HepG2 (cell line): ENCODE data around the gene RNPEPL1. TPM values are rescaled to one million over a fixed set of nuclear protein-coding genes. Genes with fewer than 3 reads are reported as not detected.

Experiments
- ETV5 ChIP-seq: IDR thresholded peaks from 2 replicates; pipeline ENCODE4 v1.6.1; 2018; ENCODE audit warnings: missing biosample characterization, missing genetic modification reagents, inconsistent platforms, borderline replicate concordance
- GABPA ChIP-seq, 2 experiments: IDR thresholded peaks; 2 replicates each; pipeline ENCODE4 v1.6.1; 2011 to 2016; ENCODE audit warnings: low read depth in 2 of 2, low read length in 1 of 2, missing biosample characterization in 1 of 2, missing genetic modification characterization in 1 of 2
- HCFC1 ChIP-seq: fragments of 150-350 bp; IDR thresholded peaks from 2 replicates; pipeline ENCODE4 v1.6.1; 2014; ENCODE audit warnings: low read depth, low read length
- JARID2 ChIP-seq: sonication (generic); formaldehyde crosslinking; IDR thresholded peaks from 2 replicates; pipeline ENCODE4 v1.8.1; 2023; ENCODE audit warnings: missing genetic modification reagents, inconsistent platforms; ENCODE audit not compliant: insufficient replicate concordance
- KDM2A ChIP-seq: sonication (generic); formaldehyde crosslinking; IDR thresholded peaks from 2 replicates; pipeline ENCODE4 v1.4.0; 2020; ENCODE audit warnings: low read depth, missing genetic modification reagents, borderline replicate concordance
- MLLT10 ChIP-seq: sonication (generic); formaldehyde crosslinking; IDR thresholded peaks from 2 replicates; pipeline ENCODE4 v1.4.0; 2020; ENCODE audit warnings: missing genetic modification reagents
- MXD1 ChIP-seq: sonication (generic); formaldehyde crosslinking; IDR thresholded peaks from 2 replicates; pipeline ENCODE4 v1.4.0; 2020; ENCODE audit warnings: mild to moderate bottlenecking, missing genetic modification reagents
- NONO ChIP-seq, 2 experiments: fragments of 450-650 bp in 1 of 2; sonication (generic) in 1 of 2; formaldehyde crosslinking in 1 of 2; IDR thresholded peaks in 1 of 2; conservative IDR thresholded peaks in 1 of 2; 2 replicates each; pipeline versions ENCODE4 v1.6.1 to v1.8.0; 2017 to 2022; ENCODE audit warnings: mild to moderate bottlenecking in 1 of 2, missing genetic modification reagents in 1 of 2, moderate library complexity in 1 of 2
- NR2F1 ChIP-seq, 2 experiments: fragments of 450-650 bp in 1 of 2; formaldehyde crosslinking in 1 of 2; IDR thresholded peaks; 2 replicates each; pipeline versions ENCODE4 v1.5.0 to v1.6.1; 2016 to 2020; ENCODE audit warnings: mild to moderate bottlenecking in 1 of 2, missing compliant biosample characterization in 1 of 2, missing genetic modification reagents in 1 of 2, moderate library complexity in 1 of 2
- RBFOX2 ChIP-seq: fragments of 200-400 bp; formaldehyde crosslinking; IDR thresholded peaks from 2 replicates; pipeline ENCODE4 v1.6.1; 2017; ENCODE audit warnings: low read depth, mild to moderate bottlenecking, low read length
- SALL2 ChIP-seq: sonication (generic); formaldehyde crosslinking; IDR thresholded peaks from 2 replicates; pipeline ENCODE4 v1.8.1; 2023; ENCODE audit warnings: mild to moderate bottlenecking, missing genetic modification reagents, inconsistent platforms
- SNAI1 ChIP-seq: sonication (generic); formaldehyde crosslinking; IDR thresholded peaks from 2 replicates; pipeline ENCODE4 v1.5.0; 2020; ENCODE audit warnings: mild to moderate bottlenecking, missing genetic modification reagents, borderline replicate concordance
- SRY ChIP-seq: sonication (generic); formaldehyde crosslinking; IDR thresholded peaks from 2 replicates; pipeline ENCODE4 v1.8.0; 2022; ENCODE audit warnings: mild to moderate bottlenecking, missing genetic modification reagents
- TEAD3 ChIP-seq: optimal IDR thresholded peaks from 2 replicates; pipeline ENCODE3; 2016; ENCODE audit warnings: borderline replicate concordance
- ZBTB20 ChIP-seq: sonication (generic); formaldehyde crosslinking; IDR thresholded peaks from 2 replicates; pipeline ENCODE4 v1.8.1; 2023; ENCODE audit warnings: missing genetic modification reagents, low read depth, mild to moderate bottlenecking, borderline replicate concordance
- ZBTB26 ChIP-seq: IDR thresholded peaks from 2 replicates; pipeline ENCODE4 v1.6.1; 2016; ENCODE audit warnings: missing compliant biosample characterization, missing genetic modification reagents, borderline replicate concordance
- ZFP37 ChIP-seq: sonication (generic); formaldehyde crosslinking; IDR thresholded peaks from 2 replicates; pipeline ENCODE4 v1.4.0; 2020; ENCODE audit warnings: missing genetic modification reagents, borderline replicate concordance
- ZFP41 ChIP-seq: sonication (generic); formaldehyde crosslinking; IDR thresholded peaks from 2 replicates; pipeline ENCODE4 v1.4.0; 2020; ENCODE audit warnings: mild to moderate bottlenecking, missing genetic modification reagents, borderline replicate concordance
- ZNF263 ChIP-seq: sonication (generic); formaldehyde crosslinking; IDR thresholded peaks from 2 replicates; pipeline ENCODE4 v1.4.0; 2020; ENCODE audit warnings: missing genetic modification reagents
- ZNF570 ChIP-seq: sonication (generic); formaldehyde crosslinking; IDR thresholded peaks from 2 replicates; pipeline ENCODE4 v1.4.0; 2020; ENCODE audit warnings: mild to moderate bottlenecking, missing genetic modification reagents, borderline replicate concordance
- ZNF574 ChIP-seq: sonication (generic); formaldehyde crosslinking; IDR thresholded peaks from 2 replicates; pipeline ENCODE4 v1.4.0; 2020; ENCODE audit warnings: missing genetic modification reagents
- ZNF629 ChIP-seq: sonication (generic); formaldehyde crosslinking; conservative IDR thresholded peaks from 2 replicates; pipeline ENCODE4 v1.5.0; 2020; ENCODE audit warnings: missing genetic modification reagents
- ZNF672 ChIP-seq: sonication (generic); formaldehyde crosslinking; IDR thresholded peaks from 2 replicates; pipeline ENCODE4 v1.8.1; 2022; ENCODE audit warnings: missing genetic modification reagents
- ZNF678 ChIP-seq: sonication (generic); formaldehyde crosslinking; IDR thresholded peaks from 2 replicates; pipeline ENCODE4 v1.4.0; 2020; ENCODE audit warnings: mild to moderate bottlenecking, missing genetic modification reagents
- ZNF788 ChIP-seq: sonication (generic); formaldehyde crosslinking; IDR thresholded peaks from 2 replicates; pipeline ENCODE4 v1.5.0; 2020; ENCODE audit warnings: mild to moderate bottlenecking, missing genetic modification reagents, borderline replicate concordance
- polyA plus RNA-seq, 8 experiments: library from polyadenylated mRNA; depleted of rRNA in 3 of 8; stranded (reverse) in 7 of 8; unstranded in 1 of 8; fragments of >200 nt; fragmentation: Illumina TruSeq in 4 of 8; extraction: Trizol in 4 of 8; gene quantifications; 2 replicates each; pipeline versions ENCODE4 v1.2.1 to v1.2.3, GENCODE V29; 2011 to 2016; ENCODE audit warnings: low read depth in 4 of 8, missing spikeins in 1 of 8, mixed read lengths in 1 of 8; ENCODE audit not compliant: insufficient read depth in 1 of 8
- total RNA-seq, 5 experiments: library from RNA; depleted of rRNA; stranded (reverse); fragments of >200 nt; fragmentation: Illumina TruSeq; extraction: Trizol; gene quantifications; 2 replicates each; pipeline ENCODE4 v1.2.3, GENCODE V29; 2016; ENCODE audit warnings: low read depth in 1 of 5

Gene RNPEPL1
- total and polyA plus RNA-seq, 2 of the 13 experiments (the other 11 are each of a cell fraction or from before 2014, with no cell fraction given): 13.0 to 18.0 TPM

GRCh38 chr2:240604939-240605716 is 36.8 kb downstream of the RNPEPL1 start (continued):
- TF ChIP-seq ZBTB26 (CRISPR knock-in tag) (0 out of 2 replicates have a peak, but pooled peaks have one; percentile 44), ZNF263 (peak; percentile 35; the same call in 1 of the 2 replicates), ZNF629 (peak; percentile 19; the same call in 1 of the 2 replicates), JARID2 (CRISPR knock-in tag) (peak; percentile 19), ZNF574 (CRISPR knock-in tag) (peak; percentile 74), ZNF788 (CRISPR knock-in tag) (no peak), ZNF570 (CRISPR knock-in tag) (0 out of 2 replicates have a peak, but pooled peaks have one; percentile 80), SALL2 (CRISPR knock-in tag) (no peak; the same call in 1 of the 2 replicates), ZFP41 (CRISPR knock-in tag) (0 out of 2 replicates have a peak, but pooled peaks have one; percentile 4), ETV5 (peak; percentile 89), ZFP37 (CRISPR knock-in tag) (0 out of 2 replicates have a peak, but pooled peaks have one; percentile 7), NONO (IDR thresholded peaks at IDR 0.05) (no peak), NONO (CRISPR knock-in tag; conservative IDR thresholded peaks at IDR 0.05) (peak; percentile 81), TEAD3 (CRISPR knock-in tag) (peak; percentile 6), ZBTB20 (CRISPR knock-in tag) (peak; percentile 41; the same call in 1 of the 2 replicates), ZNF678 (no peak), NR2F1 (CRISPR knock-in tag; IDR thresholded peaks at IDR 0.05) (peak in 1 of 2 experiments; percentile 24; a peak in 1 of 4 replicates), ZNF672 (no peak), SRY (CRISPR knock-in tag) (peak; percentile 42; the same call in 1 of the 2 replicates), MLLT10 (CRISPR knock-in tag) (no peak), MXD1 (CRISPR knock-in tag) (peak; percentile 74), HCFC1 (no peak), GABPA (IDR thresholded peaks at IDR 0.05; ENCODE audit: low read depth, low read length) (no peak), GABPA (CRISPR knock-in tag; IDR thresholded peaks at IDR 0.05; ENCODE audit: low read depth) (peak; percentile 72), SNAI1 (CRISPR knock-in tag) (0 out of 2 replicates have a peak, but pooled peaks have one; percentile 36), RBFOX2 (peak; percentile 67), KDM2A (peak; percentile 88)
